ENCODE data around the gene PRIM1. TPM values are rescaled to one million over a fixed set of nuclear protein-coding genes. Genes with fewer than 3 reads are reported as not detected.

PRIM1 gene
- total RNA-seq, 1 donor from 2014 or later, result 11.2 TPM

DNA sequence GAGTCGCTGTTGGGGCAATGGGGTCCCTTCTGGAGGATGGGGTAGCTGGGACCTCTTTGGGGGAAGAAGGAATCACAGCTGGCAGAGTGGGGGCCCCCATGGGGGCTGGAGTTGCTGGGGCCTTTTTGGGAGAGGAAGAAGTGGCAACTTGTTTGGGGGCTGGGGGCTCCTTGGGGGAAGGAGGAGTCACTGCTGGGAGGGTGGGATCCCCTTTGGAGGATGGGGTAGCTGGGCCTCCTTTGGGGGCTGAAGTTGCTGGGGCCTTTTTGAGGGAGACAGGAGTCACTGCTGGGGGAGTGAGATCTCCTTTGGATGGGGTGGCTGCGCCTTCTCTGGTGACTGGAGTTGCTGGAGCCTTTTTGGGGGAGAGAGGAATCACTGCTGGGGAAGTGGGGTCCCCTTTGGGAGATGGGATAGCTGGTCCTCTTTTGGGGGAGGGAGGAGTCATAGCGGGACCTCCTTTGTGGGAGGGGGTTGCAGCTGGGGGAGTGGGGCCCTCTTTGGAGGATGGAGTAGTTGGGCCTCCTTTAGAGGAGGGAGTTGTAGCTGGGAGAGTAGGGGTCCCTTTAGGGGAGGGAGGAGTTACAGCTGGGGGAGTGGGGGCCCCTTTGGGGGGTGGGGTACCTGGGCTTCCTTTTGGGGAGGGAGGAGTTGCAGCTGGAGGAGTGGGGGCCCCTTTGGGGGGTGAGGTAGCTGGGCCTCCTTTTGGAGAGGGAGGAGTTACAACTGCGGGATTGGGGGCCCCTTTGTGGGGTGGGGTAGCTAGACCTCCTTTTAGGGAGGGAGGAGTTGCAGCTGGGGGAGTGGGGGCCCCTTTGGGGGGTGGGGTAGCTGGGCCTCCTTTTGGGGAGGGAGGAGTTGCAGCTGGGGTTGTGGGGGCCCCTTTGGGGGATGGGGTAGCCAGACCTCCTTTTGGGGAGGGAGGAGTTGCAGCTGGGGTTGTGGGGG, 34.9 kb downstream of the PRIM1 start:
- TF ChIP-seq, protein P1, sequence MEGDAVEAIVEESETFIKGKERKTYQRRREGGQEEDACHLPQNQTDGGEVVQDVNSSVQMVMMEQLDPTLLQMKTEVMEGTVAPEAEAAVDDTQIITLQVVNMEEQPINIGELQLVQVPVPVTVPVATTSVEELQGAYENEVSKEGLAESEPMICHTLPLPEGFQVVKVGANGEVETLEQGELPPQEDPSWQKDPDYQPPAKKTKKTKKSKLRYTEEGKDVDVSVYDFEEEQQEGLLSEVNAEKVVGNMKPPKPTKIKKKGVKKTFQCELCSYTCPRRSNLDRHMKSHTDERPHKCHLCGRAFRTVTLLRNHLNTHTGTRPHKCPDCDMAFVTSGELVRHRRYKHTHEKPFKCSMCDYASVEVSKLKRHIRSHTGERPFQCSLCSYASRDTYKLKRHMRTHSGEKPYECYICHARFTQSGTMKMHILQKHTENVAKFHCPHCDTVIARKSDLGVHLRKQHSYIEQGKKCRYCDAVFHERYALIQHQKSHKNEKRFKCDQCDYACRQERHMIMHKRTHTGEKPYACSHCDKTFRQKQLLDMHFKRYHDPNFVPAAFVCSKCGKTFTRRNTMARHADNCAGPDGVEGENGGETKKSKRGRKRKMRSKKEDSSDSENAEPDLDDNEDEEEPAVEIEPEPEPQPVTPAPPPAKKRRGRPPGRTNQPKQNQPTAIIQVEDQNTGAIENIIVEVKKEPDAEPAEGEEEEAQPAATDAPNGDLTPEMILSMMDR (IDR thresholded peaks at IDR 0.05; ENCODE audit: unreplicated experiment), result no peak
- peaks cover 10% of the 10 kb centered on the region for H3K27me3 Mint-ChIP-seq (ENCODE audit: unreplicated experiment)
- H3K9me3 Mint-ChIP-seq (ENCODE audit: unreplicated experiment), result no peaks in the 10 kb centered on the region
- H3K4me3 Mint-ChIP-seq (ENCODE audit: unreplicated experiment), result no peak overlapping the region
- H3K27ac Mint-ChIP-seq (ENCODE audit: unreplicated experiment), result no peak overlapping the region
- H3K36me3 Mint-ChIP-seq (ENCODE audit: low read depth, unreplicated experiment), result peaks cover 64% of the 10 kb centered on the region
- H3K4me1 Mint-ChIP-seq (ENCODE audit: unreplicated experiment), result peaks cover 44% of the 10 kb centered on the region
- DNase-seq (ENCODE audit: low spot score), result no peak

DNA sequence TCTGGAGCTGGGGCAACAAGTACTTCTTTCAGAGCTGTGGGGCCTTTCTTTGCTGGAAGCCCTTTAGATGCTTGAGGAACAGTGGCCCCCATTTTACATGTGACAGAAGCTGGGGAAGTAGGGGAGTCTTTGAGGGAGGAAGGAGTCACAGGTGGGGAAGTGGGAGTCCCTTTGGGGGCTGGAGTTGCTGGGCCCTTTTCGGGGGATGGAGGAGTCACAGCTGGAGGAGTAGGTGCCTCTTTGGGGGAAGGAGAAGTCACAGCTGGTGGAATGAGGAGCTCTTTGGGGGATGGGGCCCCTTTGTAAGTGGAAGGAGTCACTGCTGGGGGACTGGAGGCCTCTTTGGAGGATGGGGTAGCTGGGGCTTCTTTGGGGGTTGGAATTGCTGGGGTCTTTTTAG, 35.7 kb downstream of the PRIM1 start:
- H3K27me3 Mint-ChIP-seq (ENCODE audit: unreplicated experiment), result peaks cover 10% of the 10 kb centered on the region
- no peaks in the 10 kb centered on the region for H3K9me3 Mint-ChIP-seq (ENCODE audit: unreplicated experiment)
- no peak for DNase-seq (ENCODE audit: low spot score)
- TF ChIP-seq, protein P1 (IDR thresholded peaks at IDR 0.05; ENCODE audit: unreplicated experiment), result no peak
- H3K4me3 Mint-ChIP-seq (ENCODE audit: unreplicated experiment), result peak overlapping the region; percentile 75
- peak overlapping the region; percentile 31 for H3K27ac Mint-ChIP-seq (ENCODE audit: unreplicated experiment)
- peaks cover 65% of the 10 kb centered on the region for H3K36me3 Mint-ChIP-seq (ENCODE audit: low read depth, unreplicated experiment)
- H3K4me1 Mint-ChIP-seq (ENCODE audit: unreplicated experiment), result peaks cover 38% of the 10 kb centered on the region

DNA sequence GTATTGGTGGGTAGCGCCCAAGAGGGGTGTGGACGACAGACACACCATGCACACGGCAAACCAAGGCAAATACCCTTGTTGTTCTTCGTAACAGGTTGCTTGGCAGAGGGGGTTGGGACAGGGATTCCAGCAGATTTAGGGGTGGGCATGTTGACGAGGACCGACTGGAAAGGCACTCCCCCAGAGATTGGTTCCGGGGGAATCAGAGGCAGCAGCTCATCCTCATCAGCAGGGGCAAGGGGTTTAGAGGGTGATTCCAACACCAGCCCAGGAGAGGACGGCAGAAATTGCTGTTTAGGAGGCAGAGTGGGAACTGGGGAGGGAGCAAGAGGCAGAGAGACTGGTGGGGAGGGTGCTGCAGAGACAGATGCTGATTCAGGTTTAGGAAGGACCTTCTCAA, 36.3 kb downstream of the PRIM1 start:
- peaks cover 31% of the 10 kb centered on the region for H3K4me1 Mint-ChIP-seq (ENCODE audit: unreplicated experiment)
- H3K9me3 Mint-ChIP-seq (ENCODE audit: unreplicated experiment), result no peaks in the 10 kb centered on the region
- peak overlapping the region; percentile 31 for H3K27ac Mint-ChIP-seq (ENCODE audit: unreplicated experiment)
- TF ChIP-seq, protein P1 (IDR thresholded peaks at IDR 0.05; ENCODE audit: unreplicated experiment), result no peak
- DNase-seq (ENCODE audit: low spot score), result no peak
- H3K36me3 Mint-ChIP-seq (ENCODE audit: low read depth, unreplicated experiment), result peaks cover 63% of the 10 kb centered on the region
- no peak overlapping the region for H3K4me3 Mint-ChIP-seq (ENCODE audit: unreplicated experiment)
- H3K27me3 Mint-ChIP-seq (ENCODE audit: unreplicated experiment), result peaks cover 7% of the 10 kb centered on the region

DNA sequence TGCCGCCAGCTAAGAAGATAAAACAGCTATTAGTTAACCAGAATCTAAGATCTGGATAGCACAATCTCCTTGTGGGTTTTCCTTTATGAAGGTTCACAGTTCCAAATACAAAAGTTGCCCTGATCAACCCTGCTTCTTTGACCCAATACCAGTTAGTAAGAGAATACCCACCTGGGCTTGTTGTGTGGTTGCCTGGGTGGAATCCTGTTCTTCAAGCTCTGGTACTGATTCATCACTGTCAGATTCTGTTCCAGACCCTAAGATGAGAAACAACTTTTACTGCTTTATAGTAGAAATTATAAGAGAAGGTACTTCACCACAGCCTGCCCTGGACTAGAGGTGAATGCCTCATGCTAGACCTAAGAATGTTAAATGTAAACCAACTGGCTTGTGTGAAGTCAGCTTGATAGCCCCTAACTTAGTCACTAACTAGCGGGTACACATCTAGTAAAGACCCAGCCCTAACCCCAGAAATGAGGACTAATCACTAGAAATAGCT, 37.6 kb downstream of the PRIM1 start:
- H3K4me1 Mint-ChIP-seq (ENCODE audit: unreplicated experiment), result peaks cover 18% of the 10 kb centered on the region
- TF ChIP-seq, protein P1 (IDR thresholded peaks at IDR 0.05; ENCODE audit: unreplicated experiment), result no peak
- H3K27ac Mint-ChIP-seq (ENCODE audit: unreplicated experiment), result no peak overlapping the region

DNA sequence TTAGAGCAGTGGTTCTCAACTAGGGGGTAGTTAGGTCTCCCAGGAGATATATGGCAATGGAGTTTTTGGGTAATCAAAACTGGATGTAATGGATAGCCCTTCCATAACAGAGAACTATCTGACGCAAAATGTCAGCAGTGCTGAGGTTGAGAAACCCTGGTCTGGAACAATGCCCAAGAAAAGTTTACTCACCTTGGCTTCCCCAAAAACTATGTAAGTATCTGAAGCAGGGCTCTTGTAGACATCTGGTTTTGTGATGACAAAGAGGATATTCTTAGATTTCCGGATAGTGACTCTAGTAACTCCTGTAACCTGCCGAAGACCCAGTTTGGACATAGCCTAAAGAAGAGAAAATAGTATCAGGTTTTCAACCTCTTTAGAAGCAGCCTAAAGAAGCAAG, 38.8 kb downstream of the PRIM1 start:
- DNase-seq (ENCODE audit: low spot score), result no peak
- H3K27ac Mint-ChIP-seq (ENCODE audit: unreplicated experiment), result no peak overlapping the region
- TF ChIP-seq, protein P1 (IDR thresholded peaks at IDR 0.05; ENCODE audit: unreplicated experiment), result no peak
- H3K36me3 Mint-ChIP-seq (ENCODE audit: low read depth, unreplicated experiment), result peaks cover 40% of the 10 kb centered on the region
- no peak overlapping the region for H3K4me3 Mint-ChIP-seq (ENCODE audit: unreplicated experiment)
- H3K9me3 Mint-ChIP-seq (ENCODE audit: unreplicated experiment), result no peaks in the 10 kb centered on the region
- H3K4me1 Mint-ChIP-seq (ENCODE audit: unreplicated experiment), result peaks cover 10% of the 10 kb centered on the region
- H3K27me3 Mint-ChIP-seq (ENCODE audit: unreplicated experiment), result peaks cover 5% of the 10 kb centered on the region

More for the DNA sequence above, 37.6 kb downstream of the PRIM1 start:
- H3K4me3 Mint-ChIP-seq (ENCODE audit: unreplicated experiment), result no peak overlapping the region
- H3K9me3 Mint-ChIP-seq (ENCODE audit: unreplicated experiment), result no peaks in the 10 kb centered on the region
- H3K36me3 Mint-ChIP-seq (ENCODE audit: low read depth, unreplicated experiment), result peaks cover 50% of the 10 kb centered on the region
- no peak for DNase-seq (ENCODE audit: low spot score)
- H3K27me3 Mint-ChIP-seq (ENCODE audit: unreplicated experiment), result peaks cover 5% of the 10 kb centered on the region
